Measurements from ENCODE around the gene ZNF507.

DNA sequence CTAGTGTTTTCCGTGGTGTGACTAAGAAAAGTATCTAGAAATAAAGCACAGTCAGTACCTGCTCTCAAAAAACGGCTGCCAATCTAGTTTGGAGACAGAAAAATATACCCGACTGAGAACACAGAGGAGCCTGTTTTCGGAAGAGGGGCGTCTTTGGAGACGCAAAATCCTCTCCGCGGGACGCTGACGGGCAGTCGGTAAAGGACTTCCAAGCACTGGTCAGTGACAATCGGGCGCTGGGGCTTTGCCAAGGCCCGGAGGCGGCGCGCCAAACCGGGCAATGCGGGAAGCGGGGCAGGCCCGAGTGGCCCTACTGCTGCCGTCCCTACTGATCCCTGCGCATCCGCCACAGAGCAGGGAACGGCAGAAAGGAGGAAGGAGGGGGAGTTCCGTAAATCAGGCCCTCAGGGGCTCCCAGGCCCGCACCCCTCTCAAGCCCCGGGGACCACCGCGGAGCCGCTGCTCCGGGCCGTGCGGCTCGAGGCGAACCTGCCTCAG is 59.6 kb downstream of the ZNF507 start:
- no peak for TF ChIP-seq POLR2A (IDR thresholded peaks at IDR 0.05; ENCODE audit: low read depth, low read length)
- no peak; the same call in 1 of the 2 replicates for TF ChIP-seq POLR2AphosphoS5 (IDR thresholded peaks at IDR 0.05; ENCODE audit: low read depth, low read length)
- TF ChIP-seq POU2F2 (IDR thresholded peaks at IDR 0.05; ENCODE audit: low read depth, low read length), result no peak
- no peak for TF ChIP-seq TAF1 (IDR thresholded peaks at IDR 0.05; ENCODE audit: low read depth, low read length)

Measured in GM12891 (cell line).